Osteocyte (in vitro differentiated cells): Measurements from ENCODE around the gene STX3. TPM values are rescaled to one million over a fixed set of nuclear protein-coding genes. Genes with fewer than 3 reads are reported as not detected.

Experiments
- DNase-seq: peaks from one replicate; pipeline ENCODE4 v3.0.0; 2021; ENCODE audit warnings: mixed read lengths; ENCODE audit not compliant: unreplicated experiment; ENCODE audit errors: extremely low spot score
- H3K27ac Mint-ChIP-seq: one replicate; pipeline ENCODE4 v1.8.0; 2021; ENCODE audit warnings: mild to moderate bottlenecking, mixed read lengths; ENCODE audit not compliant: unreplicated experiment
- H3K27me3 Mint-ChIP-seq: one replicate; pipeline ENCODE4 v1.8.0; 2021; ENCODE audit warnings: mixed read lengths; ENCODE audit not compliant: unreplicated experiment
- H3K36me3 Mint-ChIP-seq: one replicate; pipeline ENCODE4 v1.8.0; 2021; ENCODE audit warnings: mixed read lengths; ENCODE audit not compliant: unreplicated experiment
- H3K4me1 Mint-ChIP-seq: one replicate; pipeline ENCODE4 v1.8.0; 2021; ENCODE audit warnings: mixed read lengths; ENCODE audit not compliant: unreplicated experiment
- H3K4me3 Mint-ChIP-seq: one replicate; pipeline ENCODE4 v1.8.0; 2021; ENCODE audit warnings: mild to moderate bottlenecking, moderate library complexity, mixed read lengths; ENCODE audit not compliant: unreplicated experiment
- H3K9me3 Mint-ChIP-seq: one replicate; pipeline ENCODE4 v1.8.0; 2021; ENCODE audit warnings: mixed read lengths; ENCODE audit not compliant: unreplicated experiment
- long read RNA-seq: library from polyadenylated mRNA; unstranded; transcript quantifications from one replicate; pipeline ENCODE4 v2.0.0, GENCODE V29; 2021
- total RNA-seq: library from RNA; stranded (reverse); gene quantifications from 2 replicates; pipeline ENCODE4 v1.2.1, GENCODE V29; 2021
- TF ChIP-seq, protein P1 (sequence below): fragments of 200-600 bp; sonication (generic); IDR thresholded peaks from 2 replicates; pipeline ENCODE4 v1.5.0; 2021; ENCODE audit warnings: antibody characterized with exemption, mild to moderate bottlenecking, moderate library complexity

Gene STX3
- total RNA-seq: 16.5 and 17.8 TPM in 2 replicates
- long read RNA-seq, transcript STX3-201 (11 exons, 3,299 nt): major isoform, 9 of 18 reads
- long read RNA-seq, partial matches to known transcripts: 6 of 18 reads
- long read RNA-seq, other reads (novel, unspliced or antisense): 3 of 18 reads

- peak; percentile 85 for DNase-seq
These were observed at the start of gene STX3 for GRCh38 chr11:59754859-59755700. TSS of gene STX3 (plus strand) at chr11:59755376. CDS start at chr11:59755606, 230 bp downstream.

GRCh38 chr11:59706518-59707285, 48.5 kb upstream of the STX3 start:
- no peak overlapping the region for H3K4me3 Mint-ChIP-seq
- TF ChIP-seq, protein P1, sequence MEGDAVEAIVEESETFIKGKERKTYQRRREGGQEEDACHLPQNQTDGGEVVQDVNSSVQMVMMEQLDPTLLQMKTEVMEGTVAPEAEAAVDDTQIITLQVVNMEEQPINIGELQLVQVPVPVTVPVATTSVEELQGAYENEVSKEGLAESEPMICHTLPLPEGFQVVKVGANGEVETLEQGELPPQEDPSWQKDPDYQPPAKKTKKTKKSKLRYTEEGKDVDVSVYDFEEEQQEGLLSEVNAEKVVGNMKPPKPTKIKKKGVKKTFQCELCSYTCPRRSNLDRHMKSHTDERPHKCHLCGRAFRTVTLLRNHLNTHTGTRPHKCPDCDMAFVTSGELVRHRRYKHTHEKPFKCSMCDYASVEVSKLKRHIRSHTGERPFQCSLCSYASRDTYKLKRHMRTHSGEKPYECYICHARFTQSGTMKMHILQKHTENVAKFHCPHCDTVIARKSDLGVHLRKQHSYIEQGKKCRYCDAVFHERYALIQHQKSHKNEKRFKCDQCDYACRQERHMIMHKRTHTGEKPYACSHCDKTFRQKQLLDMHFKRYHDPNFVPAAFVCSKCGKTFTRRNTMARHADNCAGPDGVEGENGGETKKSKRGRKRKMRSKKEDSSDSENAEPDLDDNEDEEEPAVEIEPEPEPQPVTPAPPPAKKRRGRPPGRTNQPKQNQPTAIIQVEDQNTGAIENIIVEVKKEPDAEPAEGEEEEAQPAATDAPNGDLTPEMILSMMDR: no peak
- H3K27ac Mint-ChIP-seq: no peak overlapping the region
- no peaks in the 10 kb centered on the region for H3K36me3 Mint-ChIP-seq
- peaks cover 2% of the 10 kb centered on the region for H3K27me3 Mint-ChIP-seq
- H3K9me3 Mint-ChIP-seq: peaks cover 3% of the 10 kb centered on the region
- DNase-seq: no peak
- no peaks in the 10 kb centered on the region for H3K4me1 Mint-ChIP-seq

More at GRCh38 chr11:59754859-59755700, at the start of gene STX3:
- Mint-ChIP-seq H3K27me3 (peaks cover 2% of the 10 kb centered on the region), H3K27ac (peak within 1 kb of the TSS; percentile 79), H3K4me1 (peaks cover 21% of the 10 kb centered on the region), H3K4me3 (peak within 1 kb of the TSS; percentile 95), H3K36me3 (peaks cover 3% of the 10 kb centered on the region), H3K9me3 (no peaks in the 10 kb centered on the region)
- TF ChIP-seq, protein P1: no peak

DNA sequence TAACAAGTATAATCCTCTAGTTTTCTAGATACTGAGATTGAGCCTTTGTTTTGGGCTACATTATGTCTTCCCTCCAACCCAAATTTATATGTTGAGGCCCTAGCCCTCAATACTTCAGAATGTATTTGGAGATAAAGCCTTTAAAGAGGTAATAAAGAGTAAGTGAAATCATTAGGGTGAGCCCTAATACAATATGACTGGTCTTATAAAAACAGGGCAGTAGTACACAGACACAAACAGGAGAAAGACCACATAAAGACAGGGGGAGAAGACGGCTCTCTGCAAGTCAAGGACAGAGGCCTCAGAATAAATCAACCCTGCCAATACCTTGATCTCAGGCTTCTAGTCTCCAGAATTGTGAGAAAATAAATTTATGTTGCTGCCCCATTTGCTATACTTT, 47.8 kb upstream of the STX3 start:
- Mint-ChIP-seq H3K4me1 (no peaks in the 10 kb centered on the region), H3K4me3 (no peak overlapping the region), H3K36me3 (no peaks in the 10 kb centered on the region), H3K9me3 (peaks cover 3% of the 10 kb centered on the region), H3K27ac (no peak overlapping the region), H3K27me3 (peaks cover 2% of the 10 kb centered on the region)
- TF ChIP-seq, protein P1: no peak
- DNase-seq: no peak

- DNase-seq: no peak
- no peak overlapping the region for H3K4me3 Mint-ChIP-seq
- H3K4me1 Mint-ChIP-seq: no peaks in the 10 kb centered on the region
- H3K27me3 Mint-ChIP-seq: peaks cover 9% of the 10 kb centered on the region
- no peaks in the 10 kb centered on the region for H3K36me3 Mint-ChIP-seq
- no peak overlapping the region for H3K27ac Mint-ChIP-seq
- TF ChIP-seq, protein P1: no peak
- H3K9me3 Mint-ChIP-seq: peaks cover 3% of the 10 kb centered on the region
These were observed 46.6 kb upstream of the STX3 start for GRCh38 chr11:59708537-59708936.
